UCSD-AML1 (cell line): ENCODE measurements around the gene GPR17.

Experiments used
- DNase-seq: peaks from one replicate; lab custom pipeline; 2025; ENCODE audit not compliant: unreplicated experiment; lab: John Stamatoyannopoulos, UW

GPR17 gene

GRCh38 chr2:127614246-127614645 lies 31.7 kb upstream of the GPR17 start:
- no peak for DNase-seq

GRCh38 chr2:127614731-127615130 lies 31.2 kb upstream of the GPR17 start:
- DNase-seq: no peak

GRCh38 chr2:127615511-127616166 lies 30.3 kb upstream of the GPR17 start:
- DNase-seq: no peak

GRCh38 chr2:127618551-127619202 lies 27.3 kb upstream of the GPR17 start:
- no peak for DNase-seq

- DNase-seq: no peak
Measured at GRCh38 chr2:127619203-127619590, 26.8 kb upstream of the GPR17 start.

GRCh38 chr2:127619877-127620705 lies 25.9 kb upstream of the GPR17 start:
- no peak for DNase-seq

- DNase-seq: no peak
Measured at GRCh38 chr2:127620866-127621265, 25.1 kb upstream of the GPR17 start.

- no peak for DNase-seq
Measured at GRCh38 chr2:127621981-127622431, 23.9 kb upstream of the GPR17 start.

GRCh38 chr2:127622561-127623387 lies 23.2 kb upstream of the GPR17 start:
- no peak for DNase-seq

- DNase-seq: no peak
Measured at GRCh38 chr2:127623388-127624319, 22.3 kb upstream of the GPR17 start.

GRCh38 chr2:127624320-127624755 lies 21.6 kb upstream of the GPR17 start:
- no peak for DNase-seq

- DNase-seq: no peak
Measured at GRCh38 chr2:127624756-127625571, 21.0 kb upstream of the GPR17 start.

- no peak for DNase-seq
Measured at GRCh38 chr2:127625572-127625951, 20.4 kb upstream of the GPR17 start.

- no peak for DNase-seq
Measured at GRCh38 chr2:127626175-127626574, 19.8 kb upstream of the GPR17 start.

GRCh38 chr2:127626917-127627739 lies 18.8 kb upstream of the GPR17 start:
- no peak for DNase-seq

GRCh38 chr2:127627740-127628571 lies 18.0 kb upstream of the GPR17 start:
- DNase-seq: no peak
